Osteoblast (primary cell): ENCODE results near the gene ACOT12. TPM values are rescaled to one million over a fixed set of nuclear protein-coding genes. Genes with fewer than 3 reads are reported as not detected.

Source experiments
- DNase-seq: peaks from one replicate; pipeline ENCODE4 v3.0.0; 2011; ENCODE audit warnings: low spot score, mixed read lengths; ENCODE audit not compliant: insufficient read length; ENCODE audit errors: missing footprints
- H2AFZ ChIP-seq: 2 replicates; pipeline ENCODE4 v1.6.0; 2011; ENCODE audit warnings: mild to moderate bottlenecking, low read length
- H3K27ac ChIP-seq: 2 replicates; pipeline ENCODE4 v1.5.1; 2011; ENCODE audit warnings: mild to moderate bottlenecking, low read depth, low read length, moderate library complexity
- H3K27me3 ChIP-seq: 2 replicates; pipeline ENCODE4 v1.6.0; 2012; ENCODE audit warnings: mild to moderate bottlenecking, control low read depth, inconsistent platforms, low read length, moderate library complexity; ENCODE audit not compliant: insufficient read depth
- H3K36me3 ChIP-seq: 2 replicates; pipeline ENCODE4 v1.5.1; 2011; ENCODE audit warnings: mild to moderate bottlenecking, low read length, control low read depth, moderate library complexity; ENCODE audit not compliant: insufficient read depth
- H3K4me1 ChIP-seq: 2 replicates; pipeline ENCODE4 v1.5.1; 2011; ENCODE audit warnings: mild to moderate bottlenecking, low read length, control low read depth, moderate library complexity; ENCODE audit not compliant: insufficient read depth
- H3K4me2 ChIP-seq: 2 replicates; pipeline ENCODE4 v1.6.0; 2011; ENCODE audit warnings: mild to moderate bottlenecking, low read length; ENCODE audit not compliant: insufficient read depth
- H3K4me3 ChIP-seq: fragments of 200-600 bp; sonication (generic); 3 replicates; pipeline ENCODE4 v1.5.1; 2012; ENCODE audit warnings: mild to moderate bottlenecking, low read length, inconsistent platforms; ENCODE audit not compliant: insufficient read depth
- H3K79me2 ChIP-seq: 2 replicates; pipeline ENCODE4 v1.6.0; 2012; ENCODE audit warnings: mild to moderate bottlenecking, low read length, control low read depth, inconsistent platforms; ENCODE audit not compliant: insufficient read depth
- H3K9me3 ChIP-seq: 2 replicates; pipeline ENCODE4 v1.5.1; 2011; ENCODE audit warnings: low read depth, low read length, control low read depth
- H4K20me1 ChIP-seq: 2 replicates; pipeline ENCODE4 v1.6.0; 2012; ENCODE audit warnings: mild to moderate bottlenecking, low read length, control low read depth; ENCODE audit not compliant: insufficient read depth
- total RNA-seq: library from RNA; depleted of rRNA; stranded (reverse); fragments of >200 nt; gene quantifications from 2 replicates; pipeline ENCODE4 v1.2.3, GENCODE V29; 2012
- TF ChIP-seq, protein P1 (sequence below): IDR thresholded peaks from 2 replicates; pipeline ENCODE4 v1.5.1; 2011; ENCODE audit warnings: mild to moderate bottlenecking, low read depth, low read length, moderate library complexity; ENCODE audit errors: extremely low read depth

Gene ACOT12
- total RNA-seq, result 0.29 TPM in 1 of 2 replicates, not detected in the other

DNA sequence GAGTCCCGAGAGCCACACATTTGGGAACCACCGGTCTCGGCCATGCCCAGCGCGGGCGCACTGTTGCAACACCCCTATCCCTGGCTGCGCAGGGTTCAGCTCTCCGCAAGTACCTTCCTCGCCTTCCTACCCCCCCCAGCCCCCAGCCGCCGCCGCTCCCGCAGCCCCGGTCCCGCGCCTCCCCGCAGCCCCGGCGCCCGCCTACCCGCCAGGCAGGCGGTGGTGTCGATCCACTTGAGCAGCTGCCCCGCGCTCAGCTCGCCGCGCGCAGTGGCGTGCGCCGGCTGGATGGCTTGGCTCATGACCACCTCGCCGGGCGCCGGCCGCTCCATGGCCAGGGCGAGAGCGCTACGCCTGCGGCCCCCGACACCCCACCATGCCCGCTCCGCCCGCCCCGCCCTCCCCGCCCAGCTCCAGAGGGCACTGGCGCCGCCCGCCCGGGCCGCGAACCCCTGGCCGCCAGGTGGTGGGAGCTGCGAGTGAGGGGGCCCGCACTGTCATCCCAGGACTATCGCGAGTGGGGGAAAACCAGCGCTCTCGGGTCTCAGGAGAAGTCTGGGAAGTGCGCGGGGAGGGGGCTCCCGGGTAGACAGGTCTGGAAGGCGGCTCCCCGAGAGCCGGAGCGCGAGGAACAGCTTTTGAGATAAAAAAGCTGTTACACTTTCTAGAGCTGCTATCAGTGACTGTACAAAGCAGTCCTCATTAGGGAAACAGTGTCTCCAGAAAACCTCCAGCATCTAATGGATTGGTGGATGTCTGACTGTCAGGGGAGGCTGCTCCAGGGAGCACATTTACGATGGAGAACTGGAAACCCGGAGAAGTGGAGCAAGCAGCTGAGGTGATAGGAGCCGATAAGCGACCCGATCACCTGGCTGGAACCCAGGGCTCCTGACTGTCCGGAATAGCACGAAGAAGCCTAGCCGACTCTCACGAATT, at the start of gene ACOT12:
Gene ACOT12 (minus strand): TSS at position 352 of the 936 bp plus-strand sequence. CDS start 20 bp downstream, at position 332.
- H3K9me3 ChIP-seq, result no peaks in the 10 kb centered on the region
- no peaks in the 10 kb centered on the region for H3K79me2 ChIP-seq
- TF ChIP-seq, protein P1, sequence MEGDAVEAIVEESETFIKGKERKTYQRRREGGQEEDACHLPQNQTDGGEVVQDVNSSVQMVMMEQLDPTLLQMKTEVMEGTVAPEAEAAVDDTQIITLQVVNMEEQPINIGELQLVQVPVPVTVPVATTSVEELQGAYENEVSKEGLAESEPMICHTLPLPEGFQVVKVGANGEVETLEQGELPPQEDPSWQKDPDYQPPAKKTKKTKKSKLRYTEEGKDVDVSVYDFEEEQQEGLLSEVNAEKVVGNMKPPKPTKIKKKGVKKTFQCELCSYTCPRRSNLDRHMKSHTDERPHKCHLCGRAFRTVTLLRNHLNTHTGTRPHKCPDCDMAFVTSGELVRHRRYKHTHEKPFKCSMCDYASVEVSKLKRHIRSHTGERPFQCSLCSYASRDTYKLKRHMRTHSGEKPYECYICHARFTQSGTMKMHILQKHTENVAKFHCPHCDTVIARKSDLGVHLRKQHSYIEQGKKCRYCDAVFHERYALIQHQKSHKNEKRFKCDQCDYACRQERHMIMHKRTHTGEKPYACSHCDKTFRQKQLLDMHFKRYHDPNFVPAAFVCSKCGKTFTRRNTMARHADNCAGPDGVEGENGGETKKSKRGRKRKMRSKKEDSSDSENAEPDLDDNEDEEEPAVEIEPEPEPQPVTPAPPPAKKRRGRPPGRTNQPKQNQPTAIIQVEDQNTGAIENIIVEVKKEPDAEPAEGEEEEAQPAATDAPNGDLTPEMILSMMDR, result no peak

DNA sequence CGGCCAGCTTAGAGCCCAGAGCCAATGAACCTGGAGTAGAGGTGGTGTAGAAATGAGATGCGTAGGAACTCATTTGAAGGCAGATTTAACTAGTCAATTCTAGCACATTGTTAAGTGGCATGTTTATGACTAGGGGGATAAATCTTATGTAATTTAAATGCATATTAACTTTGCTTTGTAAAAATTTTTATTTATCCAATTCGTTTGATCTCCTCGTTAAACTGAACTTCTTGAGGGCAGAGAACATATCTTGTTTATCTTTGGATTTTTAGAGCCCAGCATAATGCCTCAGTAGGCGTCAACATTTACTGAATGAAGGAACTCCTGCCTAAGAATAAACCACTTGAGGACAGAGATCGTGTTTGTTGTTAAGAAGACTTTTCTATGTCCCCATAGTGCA, 41.1 kb upstream of the ACOT12 start:
- Histone ChIP-seq H3K27ac (no peak overlapping the region), H3K9me3 (no peaks in the 10 kb centered on the region), H3K36me3 (no peaks in the 10 kb centered on the region), H3K79me2 (no peaks in the 10 kb centered on the region), H3K27me3 (no peaks in the 10 kb centered on the region), H3K4me3 (no peak overlapping the region), H4K20me1 (no peaks in the 10 kb centered on the region), H3K4me2 (no peak overlapping the region), H2AFZ (no peak overlapping the region), H3K4me1 (no peaks in the 10 kb centered on the region)
- no peak for DNase-seq
- TF ChIP-seq, protein P1, result no peak

More for the DNA sequence above, at the start of gene ACOT12:
- H3K4me2 ChIP-seq, result peak within 1 kb of the TSS; percentile 94
- H4K20me1 ChIP-seq, result no peaks in the 10 kb centered on the region
- H3K4me1 ChIP-seq, result peaks cover 3% of the 10 kb centered on the region
- H3K4me3 ChIP-seq, result peak within 1 kb of the TSS; percentile 67
- H3K27ac ChIP-seq, result no peak within 1 kb of the TSS
- peak; percentile 73 for DNase-seq
- peaks cover 8% of the 10 kb centered on the region for H3K27me3 ChIP-seq
- peak within 1 kb of the TSS; percentile 80 for H2AFZ ChIP-seq
- H3K36me3 ChIP-seq, result no peaks in the 10 kb centered on the region

DNA sequence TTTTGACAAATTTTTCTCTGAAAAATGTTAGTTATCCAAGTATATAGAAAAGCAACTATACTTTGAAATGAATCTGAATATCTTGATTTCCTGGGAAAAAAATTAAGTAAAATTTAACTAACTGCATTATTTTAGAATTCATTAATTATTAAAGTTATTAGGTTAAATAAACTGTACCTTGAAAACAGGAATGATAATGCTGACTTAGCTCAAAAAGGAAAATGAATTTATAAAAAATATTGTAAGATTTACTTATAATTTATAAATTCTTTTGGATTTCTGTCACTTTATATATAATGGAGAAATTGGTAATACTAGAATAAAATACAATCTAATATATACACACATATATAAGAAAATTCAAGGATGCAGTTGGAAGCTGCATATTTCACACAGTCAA, 36.1 kb upstream of the ACOT12 start:
- H3K36me3 ChIP-seq, result no peaks in the 10 kb centered on the region
- H2AFZ ChIP-seq, result no peak overlapping the region
- H3K4me2 ChIP-seq, result no peak overlapping the region
- TF ChIP-seq, protein P1, result no peak
- peaks cover 5% of the 10 kb centered on the region for H3K4me1 ChIP-seq
- no peak overlapping the region for H3K4me3 ChIP-seq
- no peak overlapping the region for H3K27ac ChIP-seq
- DNase-seq, result no peak
- H3K27me3 ChIP-seq, result no peaks in the 10 kb centered on the region
- H3K79me2 ChIP-seq, result no peaks in the 10 kb centered on the region
- H4K20me1 ChIP-seq, result no peaks in the 10 kb centered on the region
- H3K9me3 ChIP-seq, result no peaks in the 10 kb centered on the region

DNA sequence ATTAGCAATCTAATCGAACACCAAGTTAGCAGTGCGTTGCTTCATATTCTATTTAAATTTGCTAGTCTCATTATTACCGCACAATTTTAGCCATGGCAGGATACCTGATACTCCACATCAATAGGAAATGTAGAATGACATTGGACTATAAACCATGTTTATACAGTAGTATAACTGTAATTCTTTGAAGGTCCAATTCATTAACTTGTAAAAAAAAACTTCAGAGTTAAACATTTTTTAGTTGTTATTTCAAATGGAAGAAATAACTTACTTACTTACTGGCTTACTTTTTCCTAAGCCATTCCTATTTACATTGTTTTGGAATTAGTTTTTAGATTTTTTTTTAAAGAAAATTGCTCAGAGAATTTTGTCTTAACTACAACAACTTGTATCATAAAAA, 35.4 kb upstream of the ACOT12 start:
- no peak overlapping the region for H2AFZ ChIP-seq
- no peaks in the 10 kb centered on the region for H3K27me3 ChIP-seq
- no peak overlapping the region for H3K4me2 ChIP-seq
- no peaks in the 10 kb centered on the region for H3K9me3 ChIP-seq
- H3K4me1 ChIP-seq, result peaks cover 5% of the 10 kb centered on the region
- DNase-seq, result no peak
- TF ChIP-seq, protein P1, result no peak
- no peak overlapping the region for H3K27ac ChIP-seq
- no peak overlapping the region for H3K4me3 ChIP-seq
- no peaks in the 10 kb centered on the region for H3K79me2 ChIP-seq
- no peaks in the 10 kb centered on the region for H4K20me1 ChIP-seq
- H3K36me3 ChIP-seq, result no peaks in the 10 kb centered on the region
